GM19240 (cell line): Measurements from ENCODE around the gene RPGR.

Experiments
- DNase-seq: peaks from one replicate; pipeline ENCODE4 v3.0.0; 2011; ENCODE audit warnings: low spot score; ENCODE audit not compliant: insufficient read length

Gene RPGR

GRCh38 chrX:38320819-38321218, 6.5 kb downstream of the RPGR start:
- no peak for DNase-seq

GRCh38 chrX:38318606-38319005, 8.7 kb downstream of the RPGR start:
- DNase-seq, result no peak

- no peak for DNase-seq
Observed at GRCh38 chrX:38318196-38318595, 9.1 kb downstream of the RPGR start.

GRCh38 chrX:38315186-38315585, 12.1 kb downstream of the RPGR start:
- no peak for DNase-seq

- DNase-seq, result no peak
Observed at GRCh38 chrX:38313190-38313589, 14.1 kb downstream of the RPGR start.

- DNase-seq, result no peak
Observed at GRCh38 chrX:38312436-38312835, 14.9 kb downstream of the RPGR start.

GRCh38 chrX:38311743-38312142, 15.6 kb downstream of the RPGR start:
- DNase-seq, result no peak

- no peak for DNase-seq
Observed at GRCh38 chrX:38305971-38306370, 21.3 kb downstream of the RPGR start.

- no peak for DNase-seq
Observed at GRCh38 chrX:38304010-38304409, 23.3 kb downstream of the RPGR start.

- no peak for DNase-seq
Observed at GRCh38 chrX:38293741-38294140, 33.6 kb downstream of the RPGR start.

GRCh38 chrX:38287674-38288073, 39.6 kb downstream of the RPGR start:
- DNase-seq, result no peak

GRCh38 chrX:38285649-38286048, 41.7 kb downstream of the RPGR start:
- DNase-seq, result no peak

- DNase-seq, result no peak
Observed at GRCh38 chrX:38282049-38282448, 45.3 kb downstream of the RPGR start.

GRCh38 chrX:38279188-38279587, 48.1 kb downstream of the RPGR start:
- DNase-seq, result no peak

- no peak for DNase-seq
Observed at GRCh38 chrX:38278682-38279081, 48.6 kb downstream of the RPGR start.

GRCh38 chrX:38277802-38278201, 49.5 kb downstream of the RPGR start:
- DNase-seq, result no peak

GRCh38 chrX:38277136-38277535, 50.2 kb downstream of the RPGR start:
- DNase-seq, result no peak

- no peak for DNase-seq
Observed at GRCh38 chrX:38276089-38276488, 51.2 kb downstream of the RPGR start.

- DNase-seq, result no peak
Observed at GRCh38 chrX:38275615-38276014, 51.7 kb downstream of the RPGR start.

GRCh38 chrX:38273453-38273852, 53.9 kb downstream of the RPGR start:
- no peak for DNase-seq

- no peak for DNase-seq
Observed at GRCh38 chrX:38271154-38271716, 56.1 kb downstream of the RPGR start.

- DNase-seq, result no peak
Observed at GRCh38 chrX:38268011-38268410, 59.3 kb downstream of the RPGR start.

GRCh38 chrX:38262715-38263620, 64.3 kb downstream of the RPGR start:
- DNase-seq, result no peak
